Inflammatory macrophage (primary cell): ENCODE results near the gene EPB41L4A.
"Not testable (repeated sequence)": the region's sequence is repeated elsewhere in the genome, so short reads cannot be mapped to it uniquely, and the experiment has no call there.

Experiments used
- DNase-seq, 2 donors: peaks; one replicate each; pipeline ENCODE4 v3.0.0-alpha.2; 2020 to 2022

The EPB41L4A gene

GRCh38 chr5:112397690-112398089, 21.4 kb downstream of the EPB41L4A start:
- no peak for DNase-seq

- no peak for DNase-seq
Observed at GRCh38 chr5:112396430-112396829, 22.6 kb downstream of the EPB41L4A start.

GRCh38 chr5:112395299-112395698, 23.8 kb downstream of the EPB41L4A start:
- DNase-seq, result not testable (repeated sequence)

DNA sequence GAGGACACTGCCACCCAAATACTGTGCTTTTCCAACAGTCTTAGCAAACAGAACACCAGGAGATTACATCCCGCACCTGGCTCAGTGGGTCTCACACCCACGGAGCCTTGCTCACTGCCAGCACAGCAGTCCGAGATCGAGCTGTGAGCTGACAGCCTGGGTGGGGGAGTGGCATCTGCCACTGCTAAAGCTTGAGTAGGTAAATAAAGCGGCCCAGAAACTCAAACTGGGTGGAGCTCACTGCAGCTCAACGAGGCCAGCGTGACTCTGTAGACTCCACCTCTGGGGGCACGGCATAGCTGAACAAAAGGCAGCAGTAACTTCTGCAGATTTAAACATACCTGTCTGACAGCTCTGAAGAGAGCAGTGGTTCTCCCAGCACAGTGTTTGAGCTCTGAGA, 28.8 kb downstream of the EPB41L4A start:
- no peak for DNase-seq

GRCh38 chr5:112388739-112389138, 30.3 kb downstream of the EPB41L4A start:
- DNase-seq, result no peak

DNA sequence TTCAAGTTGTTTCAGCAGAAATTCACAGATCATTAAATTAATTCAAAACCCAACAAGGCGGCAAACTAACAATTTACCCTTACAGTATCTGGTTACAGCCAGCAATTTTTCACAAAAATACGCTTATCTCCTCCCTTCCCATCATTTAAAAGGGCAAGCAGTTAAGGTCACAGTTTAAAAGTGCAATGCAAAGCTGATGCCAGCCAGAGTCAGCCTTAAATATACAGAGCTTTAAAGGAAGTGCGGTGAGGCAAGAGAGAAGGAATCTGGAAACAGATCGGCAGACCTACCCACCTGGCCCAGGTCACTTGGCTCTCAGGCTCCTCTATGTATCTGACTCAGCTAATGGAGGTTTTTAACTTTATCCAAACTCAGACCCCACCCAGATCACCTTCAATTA, 31.0 kb downstream of the EPB41L4A start:
- DNase-seq, result no peak

GRCh38 chr5:112386766-112387165, 32.3 kb downstream of the EPB41L4A start:
- no peak for DNase-seq

DNA sequence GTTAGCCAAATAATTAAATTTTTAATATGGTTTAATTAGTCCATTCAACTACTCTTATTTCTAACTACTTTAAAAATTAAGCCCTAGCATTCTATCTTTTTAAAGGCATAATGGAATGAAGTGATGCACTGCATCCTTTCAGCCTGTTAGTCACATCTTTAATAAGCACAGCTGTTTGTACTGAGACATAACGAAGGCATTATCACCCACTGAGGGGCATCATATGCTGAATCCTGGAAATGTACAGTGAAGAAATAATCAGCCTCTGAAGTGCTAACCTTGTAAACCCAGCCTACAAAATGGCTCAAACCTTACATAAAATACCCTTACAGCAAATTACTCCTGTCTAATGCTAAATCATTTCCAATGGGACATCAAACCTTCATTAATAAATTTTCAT, 33.1 kb downstream of the EPB41L4A start:
- DNase-seq, result no peak

DNA sequence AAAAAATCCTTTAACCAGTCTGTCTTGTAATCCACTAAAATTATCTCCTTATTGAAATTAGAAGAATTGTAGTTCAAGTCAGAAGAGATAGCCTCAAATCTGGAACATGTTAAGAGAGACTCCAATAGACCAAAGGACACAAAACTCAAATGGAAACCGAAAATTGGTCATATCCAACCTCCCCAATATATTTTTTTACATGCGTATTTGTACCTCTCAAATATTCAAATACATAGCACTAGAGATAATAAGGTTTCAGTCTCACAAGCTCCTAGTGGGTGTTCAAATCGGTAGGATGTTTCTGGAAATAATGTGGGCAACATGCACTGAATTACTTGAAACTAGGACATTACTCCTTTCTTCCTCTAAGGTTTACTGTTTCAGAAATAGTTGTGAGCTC, 33.5 kb downstream of the EPB41L4A start:
- DNase-seq, result no peak

DNA sequence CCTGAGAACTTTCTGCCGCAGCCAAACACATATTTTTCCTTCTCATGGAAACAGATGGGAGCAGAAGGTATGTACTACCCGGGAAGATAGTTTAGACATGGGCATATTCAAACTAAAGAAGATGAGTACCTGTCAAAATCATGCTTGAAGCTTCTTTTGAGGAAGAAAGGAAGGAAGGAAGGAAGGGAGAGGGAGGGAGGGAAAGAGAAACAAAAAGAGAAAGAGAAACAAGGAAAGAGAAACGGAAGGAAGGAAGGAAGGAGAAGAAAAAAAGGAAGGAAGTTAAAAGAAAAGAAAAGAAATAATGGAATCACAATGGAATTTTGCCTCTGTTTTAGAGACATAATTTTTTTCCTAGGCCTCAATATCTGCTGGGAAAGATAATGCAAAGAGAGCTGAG, 34.6 kb downstream of the EPB41L4A start:
- no peak for DNase-seq

DNA sequence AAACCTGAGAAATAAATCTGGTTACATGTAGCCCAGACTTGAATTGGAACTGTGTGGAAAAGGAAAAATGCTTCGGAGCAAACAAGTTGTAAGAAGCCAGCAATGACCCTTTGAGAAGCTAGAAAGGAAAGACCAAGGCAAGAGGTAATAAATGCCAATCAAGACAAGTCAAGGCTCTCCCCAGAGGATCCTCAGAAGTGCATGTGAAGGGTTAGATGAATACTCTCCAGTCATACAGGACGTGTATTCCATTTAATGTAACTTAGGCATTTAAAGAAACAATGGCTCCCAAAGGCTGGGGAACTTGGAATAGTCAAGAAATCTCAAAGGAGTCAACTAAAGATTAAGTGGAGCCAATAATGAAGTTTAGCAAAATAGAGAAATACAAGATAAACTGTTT, 36.2 kb downstream of the EPB41L4A start:
- DNase-seq, result no peak

DNA sequence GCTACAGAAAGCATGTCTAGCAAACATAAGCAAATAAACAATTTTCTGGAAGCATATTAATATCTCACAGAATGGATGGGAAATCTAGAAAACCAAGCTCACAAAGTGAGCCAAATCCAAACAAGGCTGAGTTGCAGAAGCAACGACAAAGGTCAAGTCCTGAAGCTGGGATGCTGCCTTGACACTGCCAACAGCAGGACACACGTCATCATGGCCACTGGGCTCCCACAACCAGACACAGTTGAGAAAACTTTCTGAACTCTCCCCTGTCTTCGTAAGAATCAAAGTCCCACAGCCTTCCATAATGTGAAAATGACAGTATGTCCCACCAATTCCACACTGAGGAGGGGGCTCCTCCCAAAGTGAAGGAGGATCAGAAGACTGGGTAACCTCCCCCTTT, 37.6 kb downstream of the EPB41L4A start:
- no peak for DNase-seq

- DNase-seq, result no peak
Observed at GRCh38 chr5:112379542-112380325, 39.3 kb downstream of the EPB41L4A start.

GRCh38 chr5:112374818-112375217, 44.3 kb downstream of the EPB41L4A start:
- no peak for DNase-seq

DNA sequence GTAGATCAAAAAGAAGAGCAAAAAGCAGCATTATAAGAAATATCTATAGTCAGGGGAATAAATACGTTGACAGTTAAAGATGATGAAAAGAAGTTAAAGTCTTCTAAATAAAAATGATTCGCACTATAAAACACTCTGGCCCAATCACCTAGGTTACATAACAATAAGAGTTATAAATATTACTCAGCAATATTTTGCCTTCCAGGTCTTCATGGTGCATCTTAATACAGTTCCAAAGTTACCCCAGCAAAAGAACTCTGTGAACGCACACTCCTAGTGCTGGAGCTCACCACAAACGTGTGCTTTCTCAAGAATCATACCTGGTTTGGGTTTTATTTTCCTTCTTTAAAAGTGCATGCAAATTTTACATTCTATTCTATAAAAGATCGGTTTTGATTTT, 44.7 kb downstream of the EPB41L4A start:
- DNase-seq, result no peak

DNA sequence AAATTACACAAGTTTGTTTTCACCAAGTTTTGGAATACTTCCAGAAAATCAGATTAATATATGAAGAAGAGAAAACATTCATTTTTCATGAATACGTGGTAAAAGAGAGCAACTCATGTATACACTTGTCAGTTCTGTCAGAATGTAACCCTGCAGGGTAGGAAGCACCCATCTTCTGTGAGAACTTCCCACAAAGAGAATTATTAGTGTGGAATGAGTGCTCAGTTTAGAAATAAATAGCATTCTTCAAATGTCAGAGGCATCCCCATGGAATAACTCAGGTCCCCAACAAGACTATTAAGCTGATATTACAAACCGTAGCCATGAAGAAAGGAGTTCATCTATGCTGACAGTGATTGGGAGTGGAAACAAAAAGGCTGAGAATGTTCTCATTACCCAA, 45.2 kb downstream of the EPB41L4A start:
- no peak for DNase-seq

DNA sequence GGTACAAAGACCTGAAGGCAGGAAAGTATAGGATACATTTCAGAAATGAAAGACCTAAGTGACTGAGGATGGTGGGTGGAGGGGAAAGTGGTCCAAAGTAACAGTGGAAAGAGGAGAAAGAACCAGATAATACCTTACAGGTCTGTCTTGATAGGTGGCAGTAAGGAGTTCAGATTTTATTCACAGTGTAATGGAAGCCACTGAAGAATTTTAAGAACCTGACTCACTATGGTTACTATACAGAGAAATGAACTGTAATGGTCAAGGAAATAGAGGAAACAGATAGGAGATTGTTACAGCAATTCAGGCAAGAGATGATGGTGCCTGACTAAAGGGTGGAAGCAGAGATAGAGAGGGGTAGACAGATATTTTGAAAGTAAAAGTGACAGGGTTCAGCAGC, 46.5 kb downstream of the EPB41L4A start:
- DNase-seq, result no peak

- no peak for DNase-seq
Observed at GRCh38 chr5:112371067-112371466, 48.0 kb downstream of the EPB41L4A start.

GRCh38 chr5:112367400-112367799, 51.7 kb downstream of the EPB41L4A start:
- DNase-seq, result no peak

DNA sequence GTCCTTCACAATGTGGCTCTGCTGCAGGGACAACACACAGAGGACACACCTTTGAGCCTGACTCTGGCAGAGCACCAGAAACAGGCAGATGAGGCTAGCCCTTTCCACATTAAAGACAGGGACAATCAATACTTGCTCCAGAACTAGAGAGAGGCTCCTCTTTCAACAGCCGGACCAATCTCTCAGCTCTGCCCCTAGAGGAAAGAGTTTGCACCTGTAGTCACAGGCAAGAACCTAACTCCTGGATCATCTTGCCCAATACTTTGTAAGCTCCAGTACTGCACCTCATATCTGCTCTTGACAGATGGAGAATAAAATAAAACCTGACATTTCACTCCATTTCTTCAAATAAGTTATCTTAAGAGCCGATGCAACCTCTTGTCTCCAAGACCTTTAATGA, 52.1 kb downstream of the EPB41L4A start:
- no peak for DNase-seq

GRCh38 chr5:112360740-112361139, 58.3 kb downstream of the EPB41L4A start:
- not testable (repeated sequence) for DNase-seq

- DNase-seq, result no peak
Observed at GRCh38 chr5:112356178-112356956, 62.7 kb downstream of the EPB41L4A start.

GRCh38 chr5:112355058-112355685, 63.9 kb downstream of the EPB41L4A start:
- no peak for DNase-seq

GRCh38 chr5:112353678-112354077, 65.4 kb downstream of the EPB41L4A start:
- DNase-seq, result no peak
